ENCODE data around the gene GAPDHS.

GAPDHS gene

GRCh38 chr19:35539314-35539713, 6.1 kb downstream of the GAPDHS start:
- Histone ChIP-seq H2AFZ (ENCODE audit: low read depth, low read length) (no peak overlapping the region), H3K9me3 (ENCODE audit: insufficient read depth, low read length, severe bottlenecking) (no peaks in the 10 kb centered on the region), H3K27ac (ENCODE audit: low read length) (no peak overlapping the region), H4K20me1 (ENCODE audit: insufficient read depth, low read length) (no peaks in the 10 kb centered on the region), H3K4me1 (ENCODE audit: insufficient read depth, low read length) (peaks cover 9% of the 10 kb centered on the region), H3K4me2 (ENCODE audit: insufficient read depth, low read length) (no peak overlapping the region), H3K27me3 (ENCODE audit: insufficient read depth, low read length, poor library complexity) (no peaks in the 10 kb centered on the region), H3K36me3 (ENCODE audit: insufficient read depth, low read length) (peaks cover 5% of the 10 kb centered on the region; the same call in 1 of the 2 replicates), H3K79me2 (ENCODE audit: insufficient read depth, low read length) (no peaks in the 10 kb centered on the region), H3K4me3 (ENCODE audit: low read depth in 1 of 2, low read length in 2 of 2) (no peak overlapping the region), H3K9ac (ENCODE audit: low read depth, low read length) (no peak overlapping the region)
- TF ChIP-seq CTCF (IDR thresholded peaks at IDR 0.05; ENCODE audit: borderline replicate concordance, extremely low read depth, low read length, poor library complexity, severe bottlenecking) (no peak), EZH2 (IDR thresholded peaks at IDR 0.05; ENCODE audit: borderline replicate concordance, low read depth, low read length, severe bottlenecking) (no peak)
- no peak for DNase-seq
- ATAC-seq (ENCODE audit: insufficient read depth, low read depth), result peak; percentile 36; the same call in 1 of the 3 replicates

GRCh38 chr19:35539850-35540249, 6.6 kb downstream of the GAPDHS start:
- Histone ChIP-seq H3K9me3 (ENCODE audit: insufficient read depth, low read length, severe bottlenecking) (no peaks in the 10 kb centered on the region), H3K27ac (ENCODE audit: low read length) (no peak overlapping the region), H3K36me3 (ENCODE audit: insufficient read depth, low read length) (peaks cover 5% of the 10 kb centered on the region; the same call in 1 of the 2 replicates), H3K27me3 (ENCODE audit: insufficient read depth, low read length, poor library complexity) (no peaks in the 10 kb centered on the region), H4K20me1 (ENCODE audit: insufficient read depth, low read length) (no peaks in the 10 kb centered on the region), H3K79me2 (ENCODE audit: insufficient read depth, low read length) (peaks cover 1% of the 10 kb centered on the region; the same call in 1 of the 2 replicates), H2AFZ (ENCODE audit: low read depth, low read length) (no peak overlapping the region), H3K4me3 (ENCODE audit: low read depth in 1 of 2, low read length in 2 of 2) (no peak overlapping the region), H3K4me2 (ENCODE audit: insufficient read depth, low read length) (no peak overlapping the region), H3K9ac (ENCODE audit: low read depth, low read length) (no peak overlapping the region), H3K4me1 (ENCODE audit: insufficient read depth, low read length) (peaks cover 14% of the 10 kb centered on the region)
- ATAC-seq (ENCODE audit: insufficient read depth, low read depth) (0 out of 3 replicates have a peak, but pooled peaks have one; percentile 16), DNase-seq (no peak)
- TF ChIP-seq CTCF (IDR thresholded peaks at IDR 0.05; ENCODE audit: borderline replicate concordance, extremely low read depth, low read length, poor library complexity, severe bottlenecking), result no peak
- TF ChIP-seq EZH2 (IDR thresholded peaks at IDR 0.05; ENCODE audit: borderline replicate concordance, low read depth, low read length, severe bottlenecking), result no peak

- Histone ChIP-seq H3K79me2 (ENCODE audit: insufficient read depth, low read length) (peaks cover 5% of the 10 kb centered on the region; the same call in 1 of the 2 replicates), H3K4me2 (ENCODE audit: insufficient read depth, low read length) (no peak overlapping the region), H2AFZ (ENCODE audit: low read depth, low read length) (no peak overlapping the region), H3K4me1 (ENCODE audit: insufficient read depth, low read length) (peaks cover 16% of the 10 kb centered on the region), H3K9ac (ENCODE audit: low read depth, low read length) (no peak overlapping the region), H3K4me3 (ENCODE audit: low read depth in 1 of 2, low read length in 2 of 2) (no peak overlapping the region), H3K27ac (ENCODE audit: low read length) (no peak overlapping the region), H4K20me1 (ENCODE audit: insufficient read depth, low read length) (no peaks in the 10 kb centered on the region), H3K27me3 (ENCODE audit: insufficient read depth, low read length, poor library complexity) (no peaks in the 10 kb centered on the region), H3K36me3 (ENCODE audit: insufficient read depth, low read length) (peaks cover 5% of the 10 kb centered on the region; the same call in 1 of the 2 replicates), H3K9me3 (ENCODE audit: insufficient read depth, low read length, severe bottlenecking) (no peaks in the 10 kb centered on the region)
- no peak for TF ChIP-seq EZH2 (IDR thresholded peaks at IDR 0.05; ENCODE audit: borderline replicate concordance, low read depth, low read length, severe bottlenecking)
- no peak for TF ChIP-seq CTCF (IDR thresholded peaks at IDR 0.05; ENCODE audit: borderline replicate concordance, extremely low read depth, low read length, poor library complexity, severe bottlenecking)
- no peak for ATAC-seq (ENCODE audit: insufficient read depth, low read depth)
- DNase-seq, result no peak
These were observed 7.2 kb downstream of the GAPDHS start for GRCh38 chr19:35540356-35540927.
